PC-9 (cell line): ENCODE results near the gene TDRD1. TPM values are rescaled to one million over a fixed set of nuclear protein-coding genes. Genes with fewer than 3 reads are reported as not detected.

Experiments
- BruUV-seq: library from RNA; stranded (reverse); fragments of 400-500 nt; replicated peaks from 2 replicates; lab custom pipeline; 2021; lab: Mats Ljungman, UMichigan
- CTCF ChIA-PET: fragments of 300-600 bp; sonication (Branson Sonifier 250); formaldehyde crosslinking; loops from one replicate; lab custom pipeline; 2022; ENCODE audit warnings: antibody characterized with exemption; lab: Charles Lee
- POLR2A ChIA-PET: fragments of 300-600 bp; sonication (Branson Sonifier 250); formaldehyde crosslinking; loops from one replicate; lab custom pipeline; 2022; ENCODE audit warnings: antibody characterized with exemption; ENCODE audit not compliant: unreplicated experiment; lab: Charles Lee
- DNase-seq, 2 experiments: peaks; one replicate each; pipeline versions ENCODE4 v3.0.0 to v3.0.0-alpha.2; 2015 to 2022; ENCODE audit warnings: mixed read lengths in 1 of 2
- H2AFZ ChIP-seq: fragments of 200-600 bp; sonication (generic); 2 replicates; pipeline ENCODE4 v1.8.1; 2017; ENCODE audit warnings: antibody characterized with exemption
- H3F3A ChIP-seq: fragments of 200-600 bp; sonication (generic); 2 replicates; pipeline ENCODE4 v1.8.1; 2017; ENCODE audit warnings: antibody characterized with exemption, mild to moderate bottlenecking, low read depth; ENCODE audit not compliant: insufficient read depth
- H3K27ac ChIP-seq: fragments of 200-600 bp; sonication (generic); 2 replicates; pipeline ENCODE4 v1.6.1; 2016; ENCODE audit warnings: mixed run types
- H3K27me3 ChIP-seq: fragments of 200-600 bp; sonication (generic); 2 replicates; pipeline ENCODE4 v1.6.1; 2016; ENCODE audit warnings: low read depth, mixed run types; ENCODE audit not compliant: insufficient read depth
- H3K36me3 ChIP-seq: fragments of 200-600 bp; sonication (generic); 2 replicates; pipeline ENCODE4 v1.6.1; 2016; ENCODE audit warnings: low read depth, mixed run types
- H3K4me1 ChIP-seq: fragments of 200-600 bp; sonication (generic); replicated peaks from 2 replicates; pipeline ENCODE4 v1.6.1; 2016; ENCODE audit warnings: mixed run types; ENCODE audit not compliant: insufficient read depth
- H3K4me2 ChIP-seq: fragments of 200-600 bp; sonication (generic); 2 replicates; pipeline ENCODE4 v1.6.1; 2017; ENCODE audit warnings: mixed run types
- H3K4me3 ChIP-seq: fragments of 200-600 bp; sonication (generic); 2 replicates; pipeline ENCODE4 v1.6.1; 2016; ENCODE audit warnings: mixed run types
- H3K79me2 ChIP-seq: fragments of 200-600 bp; sonication (generic); 2 replicates; pipeline ENCODE4 v1.6.1; 2017; ENCODE audit warnings: low read depth, mixed run types
- H3K9me2 ChIP-seq: fragments of 200-600 bp; sonication (generic); 2 replicates; pipeline ENCODE4 v1.8.1; 2017; ENCODE audit warnings: mild to moderate bottlenecking; ENCODE audit not compliant: insufficient read depth
- H3K9me3 ChIP-seq: fragments of 200-600 bp; sonication (generic); 2 replicates; pipeline ENCODE4 v1.8.1; 2016; ENCODE audit warnings: low read depth; ENCODE audit not compliant: insufficient read depth
- H4K20me1 ChIP-seq: fragments of 200-600 bp; sonication (generic); 2 replicates; pipeline ENCODE4 v1.8.1; 2017; ENCODE audit not compliant: insufficient read depth
- CTCF ChIP-seq: fragments of 200-600 bp; sonication (generic); conservative IDR thresholded peaks from 2 replicates; pipeline ENCODE4 v1.6.1; 2017; ENCODE audit warnings: mixed run types, antibody characterized with exemption, mild to moderate bottlenecking, moderate library complexity
- EZH2 ChIP-seq: fragments of 200-600 bp; sonication (generic); IDR thresholded peaks from 2 replicates; pipeline ENCODE4 v1.8.0; 2017; ENCODE audit warnings: antibody characterized with exemption, low read depth
- intact Hi-C: fragments of 100-400 bp; cut with micrococcal nuclease; formaldehyde crosslinking; loops from one replicate; pipeline ENCODE4 v1.10.0; 2022; ENCODE audit not compliant: unreplicated experiment
- total RNA-seq: library from RNA; stranded (reverse); gene quantifications from 2 replicates; pipeline ENCODE4 v1.2.3, GENCODE V29; 2021

TDRD1 gene
- total RNA-seq, 1 experiment from 2014 or later = not detected

- H3K79me2 ChIP-seq = no peaks in the 10 kb centered on the region
- CTCF ChIA-PET = no interaction called here
- no peaks in the 10 kb centered on the region for H3K36me3 ChIP-seq
- BruUV-seq = no TSS peak
- no peak overlapping the region for H3K4me2 ChIP-seq
- no peak for TF ChIP-seq CTCF
- no peak for TF ChIP-seq EZH2
- H3K4me1 ChIP-seq = peaks cover 16% of the 10 kb centered on the region
- no peaks in the 10 kb centered on the region for H3K27me3 ChIP-seq
- no peak overlapping the region for H3K27ac ChIP-seq
- no peak overlapping the region for H3K4me3 ChIP-seq
- no peaks in the 10 kb centered on the region for H3K9me3 ChIP-seq
- H2AFZ ChIP-seq = no peak overlapping the region
- H4K20me1 ChIP-seq = no peaks in the 10 kb centered on the region
- no peak for DNase-seq
- POLR2A ChIA-PET = no interaction called here
- peaks cover 10% of the 10 kb centered on the region for H3F3A ChIP-seq
- intact Hi-C loops = loop anchor here (10.0 kb wide), 1 partner anchor 101 kb away; the partner anchor contains the start of genes CCDC186 and TDRD1
- H3K9me2 ChIP-seq = no peaks in the 10 kb centered on the region
These were observed 96.9 kb downstream of the TDRD1 start for GRCh38 chr10:114276066-114276465.

GRCh38 chr10:114276671-114277070 lies 97.5 kb downstream of the TDRD1 start:
- DNase-seq = no peak
- intact Hi-C loops = loop anchor here (10.0 kb wide), 1 partner anchor 102 kb away; the partner anchor contains the start of genes CCDC186 and TDRD1
- Histone ChIP-seq H3K9me2 (no peaks in the 10 kb centered on the region), H3K27ac (no peak overlapping the region), H3F3A (peaks cover 5% of the 10 kb centered on the region; the same call in 1 of the 2 replicates), H4K20me1 (no peaks in the 10 kb centered on the region), H3K9me3 (no peaks in the 10 kb centered on the region), H3K4me3 (no peak overlapping the region), H3K79me2 (no peaks in the 10 kb centered on the region), H3K27me3 (no peaks in the 10 kb centered on the region), H3K4me1 (peaks cover 10% of the 10 kb centered on the region), H2AFZ (no peak overlapping the region), H3K4me2 (no peak overlapping the region), H3K36me3 (no peaks in the 10 kb centered on the region)
- TF ChIP-seq EZH2 (no peak), CTCF (no peak)
- POLR2A ChIA-PET = no interaction called here
- CTCF ChIA-PET = no interaction called here
- no TSS peak for BruUV-seq

GRCh38 chr10:114278140-114278883 lies 99.2 kb downstream of the TDRD1 start:
- no peak for TF ChIP-seq CTCF
- no peak for TF ChIP-seq EZH2
- intact Hi-C loops = loop anchor here (10.0 kb wide), 1 partner anchor 104 kb away; the partner anchor contains the start of genes CCDC186 and TDRD1
- Histone ChIP-seq H3K36me3 (no peaks in the 10 kb centered on the region), H2AFZ (no peak overlapping the region), H3K9me2 (no peaks in the 10 kb centered on the region), H3K4me3 (no peak overlapping the region), H3F3A (peaks cover 5% of the 10 kb centered on the region; the same call in 1 of the 2 replicates), H3K9me3 (no peaks in the 10 kb centered on the region), H3K4me2 (no peak overlapping the region), H3K27ac (no peak overlapping the region), H4K20me1 (no peaks in the 10 kb centered on the region), H3K27me3 (no peaks in the 10 kb centered on the region), H3K79me2 (no peaks in the 10 kb centered on the region), H3K4me1 (peaks cover 10% of the 10 kb centered on the region)
- DNase-seq = no peak
- BruUV-seq = no TSS peak
- ChIA-PET CTCF (no interaction called here), POLR2A (no interaction called here)
